SK-N-SH (cell line): ENCODE data around the gene HMX2. TPM values are rescaled to one million over a fixed set of nuclear protein-coding genes. Genes with fewer than 3 reads are reported as not detected.
A peak's percentile ranks its signal among the peaks of the same experiment; 100 is the strongest.

ENCODE experiments used
- CTCF ChIA-PET: fragments of 300-600, 350-600 bp; formaldehyde crosslinking; extraction: SDS; loops from one replicate; lab custom pipeline; 2021; lab: Yijun Ruan, JAX
- POLR2A ChIA-PET: fragments of 350-600 bp; sonication (Branson Sonifier 250); formaldehyde crosslinking; extraction: SDS; loops from one replicate; lab custom pipeline; 2020; ENCODE audit warnings: antibody characterized with exemption, inconsistent platforms; lab: Yijun Ruan, JAX
- DNase-seq: peaks from one replicate; pipeline ENCODE4 v3.0.0; 2012
- H2AFZ ChIP-seq: fragments of 200-600 bp; sonication (generic); 2 replicates; pipeline ENCODE4 v1.8.1; 2016; ENCODE audit warnings: antibody characterized with exemption, mild to moderate bottlenecking, low read depth
- H3F3A ChIP-seq: fragments of 200-600 bp; sonication (generic); replicated peaks from 2 replicates; pipeline ENCODE3; 2016; ENCODE audit warnings: antibody characterized with exemption, mild to moderate bottlenecking; ENCODE audit not compliant: insufficient read depth
- H3K27ac ChIP-seq, 2 experiments: fragments of 200-500 bp in 1 of 2; fragments of 200-600 bp in 1 of 2; sonication (Bioruptor generic) in 1 of 2; sonication (generic), shearing (Covaris generic) in 1 of 2; 2 replicates each; pipeline versions ENCODE4 v1.5.1 to v1.6.1; 2014 to 2016; ENCODE audit warnings: low read depth in 2 of 2, inconsistent platforms in 1 of 2, low read length in 1 of 2, mild to moderate bottlenecking in 1 of 2, mixed read lengths in 1 of 2
- H3K27me3 ChIP-seq: fragments of 200-600 bp; sonication (generic), shearing (Covaris generic); 2 replicates; pipeline ENCODE4 v1.6.1; 2016; ENCODE audit warnings: mixed run types; ENCODE audit not compliant: insufficient read depth
- H3K36me3 ChIP-seq, 2 experiments: fragments of 200-500 bp in 1 of 2; fragments of 200-600 bp in 1 of 2; sonication (Bioruptor generic) in 1 of 2; sonication (generic) in 1 of 2; replicated peaks in 1 of 2; 2 replicates each; pipeline versions ENCODE3 to v1.5.1; 2014 to 2016; ENCODE audit warnings: low read length in 1 of 2, mild to moderate bottlenecking in 1 of 2; ENCODE audit not compliant: insufficient read depth in 2 of 2, control insufficient read depth in 1 of 2
- H3K4me1 ChIP-seq, 2 experiments: fragments of 200-500 bp in 1 of 2; fragments of 200-600 bp in 1 of 2; sonication (Bioruptor generic) in 1 of 2; sonication (generic), shearing (Covaris generic) in 1 of 2; 2 replicates each; pipeline versions ENCODE4 v1.5.1 to v1.6.1; 2014 to 2016; ENCODE audit warnings: low read depth in 1 of 2, low read length in 1 of 2, mixed run types in 1 of 2; ENCODE audit not compliant: insufficient read depth in 2 of 2, control insufficient read depth in 1 of 2
- H3K4me2 ChIP-seq: fragments of 200-600 bp; sonication (generic), shearing (Covaris generic); 2 replicates; pipeline ENCODE4 v1.6.1; 2017; ENCODE audit warnings: mixed run types
- H3K4me3 ChIP-seq, 2 experiments: fragments of 200-500 bp in 1 of 2; fragments of 200-600 bp in 1 of 2; sonication (Bioruptor generic) in 1 of 2; sonication (generic), shearing (Covaris generic) in 1 of 2; 2 replicates each; pipeline versions ENCODE4 v1.5.1 to v1.8.1; 2014 to 2016; ENCODE audit warnings: low read depth in 2 of 2, inconsistent platforms in 1 of 2, low read length in 1 of 2, mild to moderate bottlenecking in 1 of 2, mixed read lengths in 1 of 2, moderate library complexity in 1 of 2
- H3K79me2 ChIP-seq: fragments of 200-600 bp; sonication (generic); 2 replicates; pipeline ENCODE4 v1.8.1; 2017; ENCODE audit warnings: mild to moderate bottlenecking; ENCODE audit not compliant: insufficient read depth
- H3K9ac ChIP-seq: fragments of 200-600 bp; sonication (generic); 2 replicates; pipeline ENCODE4 v1.6.1; 2017; ENCODE audit warnings: mixed run types
- H3K9me2 ChIP-seq: fragments of 200-600 bp; sonication (generic); 2 replicates; pipeline ENCODE4 v1.6.1; 2017; ENCODE audit warnings: mixed run types
- H3K9me3 ChIP-seq: fragments of 200-600 bp; sonication (generic); 2 replicates; pipeline ENCODE4 v1.6.1; 2017; ENCODE audit warnings: mixed run types, mild to moderate bottlenecking, moderate library complexity
- H4K20me1 ChIP-seq: fragments of 200-600 bp; sonication (generic); 2 replicates; pipeline ENCODE4 v1.6.1; 2017; ENCODE audit warnings: mild to moderate bottlenecking, mixed run types; ENCODE audit not compliant: insufficient read depth
- CHD2 ChIP-seq: fragments of 150-350 bp; IDR thresholded peaks from 2 replicates; pipeline ENCODE4 v1.6.1; 2018; ENCODE audit warnings: low read length; ENCODE audit not compliant: partially characterized antibody
- CTCF ChIP-seq: fragments of 200-600 bp; sonication (generic); IDR thresholded peaks from 2 replicates; pipeline ENCODE4 v1.6.1; 2017; ENCODE audit warnings: antibody characterized with exemption, mild to moderate bottlenecking, moderate library complexity
- EP300 ChIP-seq, 2 experiments: IDR thresholded peaks; 2 replicates each; pipeline versions ENCODE4 v1.4.0 to v1.6.1; 2012; ENCODE audit warnings: borderline replicate concordance in 1 of 2, low read depth in 1 of 2, low read length in 1 of 2
- EZH2phosphoT487 ChIP-seq: fragments of 200-600 bp; sonication (generic); IDR thresholded peaks from 2 replicates; pipeline ENCODE4 v1.6.1; 2017; ENCODE audit warnings: low read depth, mixed run types, mild to moderate bottlenecking, antibody characterized with exemption, moderate library complexity, borderline replicate concordance
- FOSL2 ChIP-seq: IDR thresholded peaks from 2 replicates; pipeline ENCODE4 v1.4.0; 2012; ENCODE audit warnings: low read depth, mild to moderate bottlenecking, moderate library complexity, borderline replicate concordance
- FOXJ3 ChIP-seq: sonication (generic); formaldehyde crosslinking; IDR thresholded peaks from 2 replicates; pipeline ENCODE4 v1.5.1; 2020; ENCODE audit warnings: mild to moderate bottlenecking, missing genetic modification reagents
- GABPA ChIP-seq: IDR thresholded peaks from 2 replicates; pipeline ENCODE4 v1.4.0; 2012; ENCODE audit warnings: low read depth, mild to moderate bottlenecking
- IRF3 ChIP-seq: fragments of 150-350 bp; IDR thresholded peaks from 2 replicates; pipeline ENCODE4 v1.6.1; 2016; ENCODE audit warnings: mild to moderate bottlenecking, low read depth, low read length
- MAX ChIP-seq: IDR thresholded peaks from 2 replicates; pipeline ENCODE4 v1.4.0; 2012; ENCODE audit warnings: low read depth
- MXI1 ChIP-seq: IDR thresholded peaks from 2 replicates; pipeline ENCODE4 v1.6.1; 2012; ENCODE audit warnings: mild to moderate bottlenecking, low read depth, low read length, improper control_type of control experiment
- RAD21 ChIP-seq: IDR thresholded peaks from 2 replicates; pipeline ENCODE4 v1.6.1; 2012; ENCODE audit warnings: mild to moderate bottlenecking, low read length
- RCOR1 ChIP-seq: fragments of 150-350 bp; IDR thresholded peaks from 2 replicates; pipeline ENCODE4 v1.6.1; 2017; ENCODE audit warnings: antibody characterized with exemption, low read length
- REST ChIP-seq: IDR thresholded peaks from 2 replicates; pipeline ENCODE4 v1.6.1; 2012; ENCODE audit warnings: mild to moderate bottlenecking, low read depth, low read length, moderate library complexity
- SIN3A ChIP-seq: IDR thresholded peaks from 2 replicates; pipeline ENCODE4 v1.6.1; 2012; ENCODE audit warnings: low read depth, mild to moderate bottlenecking, low read length, moderate library complexity, borderline replicate concordance
- SMC3 ChIP-seq: IDR thresholded peaks from 2 replicates; pipeline ENCODE4 v1.6.1; 2012; ENCODE audit warnings: low read depth, low read length, improper control_type of control experiment
- TAF1 ChIP-seq: IDR thresholded peaks from 2 replicates; pipeline ENCODE4 v1.6.1; 2012; ENCODE audit warnings: low read depth, mild to moderate bottlenecking, low read length, moderate library complexity, borderline replicate concordance
- TEAD4 ChIP-seq: IDR thresholded peaks from 2 replicates; pipeline ENCODE4 v1.4.0; 2012; ENCODE audit warnings: mild to moderate bottlenecking, borderline replicate concordance; ENCODE audit not compliant: insufficient read depth
- WGBS: methylation state at CpG from one replicate; pipeline ENCODE4 v1.1.6; 2017; ENCODE audit warnings: low lambda C conversion rate; 5-methylcytosine and 5-hydroxymethylcytosine counted together
- polyA plus RNA-seq, 3 experiments: library from polyadenylated mRNA; depleted of rRNA; stranded (reverse); fragments of >200 nt; gene quantifications; 2 replicates each; pipeline ENCODE4 v1.2.3, GENCODE V29; 2012

Gene HMX2
- polyA plus RNA-seq, 1 of the 3 experiments (the other 2 are of a cell fraction): not detected

GRCh38 chr10:123129618-123130271 is 18.2 kb upstream of the HMX2 start:
- Histone ChIP-seq H3K9me3 (no peaks in the 10 kb centered on the region), H3K4me3 (no peak overlapping the region)
- no peak for TF ChIP-seq SIN3A
- no peak for TF ChIP-seq TEAD4
- TF ChIP-seq TAF1: no peak
- TF ChIP-seq FOXJ3 (CRISPR knock-in tag): no peak
- no peak for TF ChIP-seq EZH2phosphoT487
- TF ChIP-seq EP300 (IDR thresholded peaks at IDR 0.05; ENCODE audit: borderline replicate concordance in 1 of 2, low read depth in 1 of 2, low read length in 1 of 2): no peak
- TF ChIP-seq MAX: no peak
- no peak for TF ChIP-seq GABPA
- TF ChIP-seq RCOR1: no peak
- TF ChIP-seq RAD21: no peak
- TF ChIP-seq MXI1: no peak
- TF ChIP-seq, all 33 proteins: peak for 0
- 0% methylated on average over 4 of the region's 4 CpGs for WGBS
- CTCF ChIA-PET: interaction anchor here (0.6 to 5.0 kb wide), 5 partner anchors 16 to 250 kb away, joined by 3 to 19 read pairs (median 4); partner anchors contain the start of gene HMX2
- H2AFZ ChIP-seq: no peak overlapping the region
- no peak overlapping the region for H3K4me2 ChIP-seq
- peaks cover 0 to 4% of the 10 kb centered on the region in 2 experiments; a peak in 2 of 4 replicates for H3K4me1 ChIP-seq
- no peak overlapping the region for H3K9ac ChIP-seq
- H3K79me2 ChIP-seq: no peaks in the 10 kb centered on the region
- no peaks in the 10 kb centered on the region for H4K20me1 ChIP-seq
- no peaks in the 10 kb centered on the region for H3K9me2 ChIP-seq
- DNase-seq: no peak
- no peaks in the 10 kb centered on the region for H3K36me3 ChIP-seq
- POLR2A ChIA-PET: no interaction called here
- H3K27me3 ChIP-seq: peaks cover 37% of the 10 kb centered on the region
- no peaks in the 10 kb centered on the region for H3F3A ChIP-seq
- H3K27ac ChIP-seq: no peak overlapping the region

DNA sequence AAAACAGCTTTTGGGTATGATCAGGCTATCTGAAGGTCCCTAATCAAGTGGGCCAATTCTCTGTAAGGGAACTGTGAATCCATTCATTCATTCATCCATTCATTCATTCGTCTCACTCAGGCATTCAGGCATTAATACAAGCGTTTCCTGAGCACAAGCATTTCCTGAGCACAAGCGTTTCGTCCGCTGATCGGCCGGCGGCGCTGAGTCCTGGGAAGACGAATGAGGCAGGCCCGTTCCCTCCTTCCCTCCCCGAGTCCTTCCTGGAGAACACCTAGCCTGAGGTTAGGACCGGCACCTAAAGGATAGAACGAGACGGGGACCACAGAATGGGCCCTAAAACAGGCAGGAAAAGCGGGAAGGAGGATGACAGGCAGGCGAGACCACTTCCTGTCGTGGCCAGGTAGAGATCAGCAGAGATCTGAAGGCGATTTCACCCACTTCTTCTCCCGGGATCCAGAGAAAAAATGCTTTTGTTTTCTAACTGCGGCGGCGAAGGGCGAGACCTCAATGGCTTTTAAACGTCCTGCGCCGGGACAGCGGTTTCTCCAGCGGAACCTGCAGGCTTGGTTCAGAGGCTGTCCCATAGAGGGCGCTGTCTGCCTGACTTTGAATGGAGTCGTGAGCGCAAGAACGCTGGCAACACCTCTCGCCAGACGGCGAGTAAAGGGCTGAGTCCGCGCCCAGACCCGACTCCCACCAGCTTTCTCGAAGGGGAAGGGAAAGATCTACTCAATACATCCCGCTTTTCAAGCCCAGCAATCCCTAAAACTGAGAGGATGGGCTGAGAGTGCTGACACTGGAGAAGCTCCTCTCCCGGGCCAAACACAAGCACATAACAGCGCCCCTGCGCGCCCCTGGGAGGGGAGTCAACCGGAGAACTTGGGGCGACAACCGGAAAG is 15.1 kb upstream of the HMX2 start:
- ChIA-PET CTCF (interaction anchor here (0.6 to 5.1 kb wide), 57 partner anchors 8 to 1392 kb away, joined by 3 to 110 read pairs (median 5); partner anchors contain the start of gene BUB3), POLR2A (no interaction called here)
- H3K9me2 ChIP-seq: no peaks in the 10 kb centered on the region
- H2AFZ ChIP-seq: peak overlapping the region; percentile 65; the same call in 1 of the 2 replicates
- no peaks in the 10 kb centered on the region for H3K79me2 ChIP-seq
- H3K36me3 ChIP-seq: no peaks in the 10 kb centered on the region
- H3K27ac ChIP-seq: no peak overlapping the region
- no peak overlapping the region for H3K9ac ChIP-seq
- WGBS: 6% methylated on average over 38 of the region's 48 CpGs
- no peaks in the 10 kb centered on the region for H4K20me1 ChIP-seq
- H3K4me1 ChIP-seq: peaks cover 0 to 8% of the 10 kb centered on the region in 2 experiments; a peak in 2 of 4 replicates
- H3K4me2 ChIP-seq: peak overlapping the region; percentile 78
- H3K9me3 ChIP-seq: no peaks in the 10 kb centered on the region
- H3K4me3 ChIP-seq: peak overlapping the region; percentile 39 to 57
- peaks cover 65% of the 10 kb centered on the region for H3K27me3 ChIP-seq
- H3F3A ChIP-seq: no peaks in the 10 kb centered on the region
- peak; percentile 89 for DNase-seq
- TF ChIP-seq RAD21: peak; percentile 91
- TF ChIP-seq FOSL2: no peak
- TF ChIP-seq SMC3: peak; percentile 83
- TF ChIP-seq REST: no peak
- no peak for TF ChIP-seq GABPA
- peak; percentile 17 for TF ChIP-seq CHD2
- peak; percentile 92 for TF ChIP-seq CTCF
- TF ChIP-seq TAF1: no peak
- no peak for TF ChIP-seq IRF3
